GM19099 (cell line): ENCODE measurements around the gene FAM131A.

ENCODE experiments used
- POLR2A ChIP-seq: IDR thresholded peaks from 3 replicates; pipeline ENCODE4 v1.6.1; 2011; ENCODE audit warnings: low read depth; ENCODE audit not compliant: insufficient read length; ENCODE audit errors: extremely low read depth

The FAM131A gene

GRCh38 chr3:184311633-184312032 lies 25.8 kb upstream of the FAM131A start:
- no peak for TF ChIP-seq POLR2A

GRCh38 chr3:184314363-184314699 lies 23.1 kb upstream of the FAM131A start, which contains the start of gene EIF4G1:
Gene EIF4G1 (plus strand): TSS chr3:184314606. CDS start chr3:184315797, 1,191 bp downstream.
- peak; percentile 82 for TF ChIP-seq POLR2A

GRCh38 chr3:184314700-184315542 lies 22.5 kb upstream of the FAM131A start:
- TF ChIP-seq POLR2A: no peak

- no peak for TF ChIP-seq POLR2A
Measured at GRCh38 chr3:184315543-184315867, 21.9 kb upstream of the FAM131A start.

- TF ChIP-seq POLR2A: no peak
Measured at GRCh38 chr3:184315871-184316661, 21.3 kb upstream of the FAM131A start.

GRCh38 chr3:184316792-184317191 lies 20.6 kb upstream of the FAM131A start:
- no peak for TF ChIP-seq POLR2A

- no peak for TF ChIP-seq POLR2A
Measured at GRCh38 chr3:184317201-184317600, 20.2 kb upstream of the FAM131A start.

GRCh38 chr3:184320104-184320445 lies 17.3 kb upstream of the FAM131A start:
- no peak for TF ChIP-seq POLR2A

GRCh38 chr3:184321666-184322065 lies 15.7 kb upstream of the FAM131A start:
- TF ChIP-seq POLR2A: no peak

- no peak for TF ChIP-seq POLR2A
Measured at GRCh38 chr3:184322731-184323487, 14.5 kb upstream of the FAM131A start.

GRCh38 chr3:184323696-184324095 lies 13.7 kb upstream of the FAM131A start:
- TF ChIP-seq POLR2A: no peak

- TF ChIP-seq POLR2A: no peak
Measured at GRCh38 chr3:184325269-184325668, 12.1 kb upstream of the FAM131A start.

GRCh38 chr3:184325715-184326369 lies 11.6 kb upstream of the FAM131A start:
- no peak for TF ChIP-seq POLR2A

- no peak for TF ChIP-seq POLR2A
Measured at GRCh38 chr3:184327171-184327570, 10.2 kb upstream of the FAM131A start.

- no peak for TF ChIP-seq POLR2A
Measured at GRCh38 chr3:184328516-184328915, 8.9 kb upstream of the FAM131A start.

GRCh38 chr3:184332370-184333090 lies 4.9 kb upstream of the FAM131A start:
- no peak for TF ChIP-seq POLR2A
